Calu3 (cell line): Measurements from ENCODE around the gene SOCS1. TPM values are rescaled to one million over a fixed set of nuclear protein-coding genes. Genes with fewer than 3 reads are reported as not detected.

Source experiments
- BruUV-seq: library from RNA; stranded (reverse); fragments of 400-500 nt; replicated peaks from 2 replicates; lab custom pipeline; 2021; lab: Mats Ljungman, UMichigan
- CTCF ChIA-PET: fragments of 300-600 bp; sonication (Branson Sonifier 250); formaldehyde crosslinking; loops from one replicate; lab custom pipeline; 2022; ENCODE audit warnings: antibody characterized with exemption; lab: Charles Lee
- DNase-seq: peaks from one replicate; pipeline ENCODE4 v3.0.0; 2022
- H3K27ac Mint-ChIP-seq: one replicate; pipeline ENCODE4 v1.8.0; 2022; ENCODE audit warnings: mixed read lengths; ENCODE audit not compliant: unreplicated experiment
- H3K27me3 Mint-ChIP-seq: one replicate; pipeline ENCODE4 v1.8.0; 2022; ENCODE audit warnings: mixed read lengths; ENCODE audit not compliant: unreplicated experiment
- H3K36me3 Mint-ChIP-seq: one replicate; pipeline ENCODE4 v1.8.0; 2022; ENCODE audit warnings: mild to moderate bottlenecking, moderate library complexity, mixed read lengths; ENCODE audit not compliant: insufficient read depth, unreplicated experiment
- H3K4me1 Mint-ChIP-seq: one replicate; pipeline ENCODE4 v1.8.0; 2022; ENCODE audit warnings: mild to moderate bottlenecking, low read depth, mixed read lengths; ENCODE audit not compliant: unreplicated experiment
- H3K4me3 Mint-ChIP-seq: one replicate; pipeline ENCODE4 v1.8.0; 2022; ENCODE audit warnings: mild to moderate bottlenecking, low read depth, moderate library complexity, mixed read lengths; ENCODE audit not compliant: unreplicated experiment
- H3K9me3 Mint-ChIP-seq: one replicate; pipeline ENCODE4 v1.8.0; 2022; ENCODE audit warnings: low read depth, mixed read lengths; ENCODE audit not compliant: unreplicated experiment
- CTCF ChIP-seq: fragments of 200-600 bp; IDR thresholded peaks from one replicate; pipeline ENCODE4 v1.8.0; 2022; ENCODE audit warnings: antibody characterized with exemption; ENCODE audit not compliant: unreplicated experiment
- intact Hi-C: fragments of 100-400 bp; cut with micrococcal nuclease; formaldehyde crosslinking; loops from one replicate; pipeline ENCODE4 v1.10.0; 2022; ENCODE audit not compliant: unreplicated experiment
- total RNA-seq: library from RNA; stranded (reverse); gene quantifications from 2 replicates; pipeline ENCODE4 v1.2.3, GENCODE V29; 2022

Gene SOCS1
- total RNA-seq, 1 experiment from 2014 or later, result 4.8 TPM

GRCh38 chr16:11262915-11263314, 6.9 kb upstream of the SOCS1 start:
- BruUV-seq, result no TSS peak
- CTCF ChIA-PET, result no interaction called here
- no peaks in the 10 kb centered on the region for H3K27me3 Mint-ChIP-seq
- TF ChIP-seq CTCF, result no peak
- no peaks in the 10 kb centered on the region for H3K9me3 Mint-ChIP-seq
- H3K4me3 Mint-ChIP-seq, result no peak overlapping the region
- no peaks in the 10 kb centered on the region for H3K36me3 Mint-ChIP-seq
- peaks cover 21% of the 10 kb centered on the region for H3K4me1 Mint-ChIP-seq
- no peak overlapping the region for H3K27ac Mint-ChIP-seq
- intact Hi-C loops, result no loop called here
- DNase-seq, result no peak

- Mint-ChIP-seq H3K4me3 (no peak overlapping the region), H3K27ac (no peak overlapping the region), H3K4me1 (peaks cover 29% of the 10 kb centered on the region), H3K9me3 (no peaks in the 10 kb centered on the region), H3K36me3 (peaks cover 19% of the 10 kb centered on the region), H3K27me3 (no peaks in the 10 kb centered on the region)
- no peak for DNase-seq
- no TSS peak for BruUV-seq
- intact Hi-C loops, result no loop called here
- no peak for TF ChIP-seq CTCF
- CTCF ChIA-PET, result interaction anchor here (0.5 to 1.1 kb wide), 3 partner anchors 37 to 868 kb away, joined by 3 to 4 read pairs (median 3); no protein-coding TSS in a partner anchor
Measured at GRCh38 chr16:11260596-11260966, 4.6 kb upstream of the SOCS1 start.

GRCh38 chr16:11259655-11260595, 3.9 kb upstream of the SOCS1 start:
- no peak overlapping the region for H3K4me3 Mint-ChIP-seq

More at GRCh38 chr16:11259655-11260595, 3.9 kb upstream of the SOCS1 start:
- peaks cover 29% of the 10 kb centered on the region for H3K4me1 Mint-ChIP-seq
- no peak for TF ChIP-seq CTCF
- no peaks in the 10 kb centered on the region for H3K9me3 Mint-ChIP-seq
- no peaks in the 10 kb centered on the region for H3K27me3 Mint-ChIP-seq
- H3K36me3 Mint-ChIP-seq, result peaks cover 26% of the 10 kb centered on the region
- no peak overlapping the region for H3K27ac Mint-ChIP-seq
- no peak for DNase-seq
- CTCF ChIA-PET, result interaction anchor here (0.5 to 5.4 kb wide), 5 partner anchors 38 to 869 kb away, joined by 3 to 34 read pairs (median 4); no protein-coding TSS in a partner anchor
- intact Hi-C loops, result loop anchor here (5.0 to 10.0 kb wide), 6 partner anchors 37 to 268 kb away; no protein-coding TSS in a partner anchor
- no TSS peak for BruUV-seq
